Camera-type eye (tissue), 1 donor: ENCODE results near the gene NR2C2AP. TPM values are rescaled to one million over a fixed set of nuclear protein-coding genes. Genes with fewer than 3 reads are reported as not detected.

Experiments used
- total RNA-seq: library from RNA; depleted of rRNA; stranded (reverse); fragments of >200 nt; gene quantifications from one replicate; pipeline ENCODE4 v1.2.3, GENCODE V29; 2014

NR2C2AP gene, protein sequence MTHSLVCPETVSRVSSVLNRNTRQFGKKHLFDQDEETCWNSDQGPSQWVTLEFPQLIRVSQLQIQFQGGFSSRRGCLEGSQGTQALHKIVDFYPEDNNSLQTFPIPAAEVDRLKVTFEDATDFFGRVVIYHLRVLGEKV
- 7.6 TPM for total RNA-seq

GRCh38 chr19:19203012-19203856, at the start of gene NR2C2AP:
Gene NR2C2AP, minus strand, starts transcription at chr19:19203414. Its CDS starts 354 bp downstream, at chr19:19203060.

DNA sequence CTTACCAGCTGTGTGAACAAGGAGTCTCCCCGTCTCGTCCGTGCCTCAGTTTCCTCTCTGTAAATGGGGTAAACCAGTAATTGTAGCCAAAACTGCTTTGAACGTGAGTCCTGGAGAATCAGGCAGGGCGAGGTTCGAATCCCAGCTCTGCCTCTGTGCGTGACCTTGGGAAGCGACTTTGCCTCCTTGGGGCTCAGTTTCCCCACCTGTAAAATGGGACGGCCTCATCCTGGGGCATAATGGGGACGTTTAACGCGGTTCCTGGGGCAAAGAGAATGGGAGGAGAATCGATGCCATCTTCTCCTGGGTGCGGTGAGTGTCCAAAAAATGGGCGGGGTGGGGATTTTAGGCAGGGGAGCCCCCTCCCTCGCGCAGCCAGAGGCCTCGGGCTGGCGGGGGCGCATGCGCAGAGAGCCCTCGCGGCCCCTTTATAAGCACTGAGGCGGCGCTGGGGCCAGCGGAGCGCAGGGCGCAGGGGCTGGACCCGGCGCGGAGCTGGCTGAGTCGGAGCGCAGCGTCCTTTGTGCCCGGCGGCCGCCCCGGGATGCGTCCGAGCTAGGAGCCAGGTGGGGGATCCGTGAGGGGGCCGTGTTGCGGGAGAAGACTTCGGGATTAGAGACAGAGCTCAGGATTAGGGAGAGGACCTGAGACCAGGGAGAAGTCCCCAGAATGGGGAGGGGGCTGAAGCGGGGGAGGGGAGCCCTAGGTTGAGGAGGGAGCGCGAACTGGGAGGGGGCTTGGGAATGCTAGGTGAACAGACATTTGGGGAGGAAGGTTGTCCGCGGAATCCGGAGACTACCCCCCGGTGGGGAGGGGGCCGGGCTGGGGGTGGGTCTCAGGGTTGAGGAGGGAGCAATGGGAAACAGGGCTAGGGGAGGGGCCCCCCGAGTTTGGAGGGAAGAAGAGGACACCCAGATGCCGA, 8.5 kb upstream of the NR2C2AP start, which contains the start of gene NCAN:
TSS of gene NCAN (plus strand) at position 460 of the 922 bp plus-strand sequence. CDS start 4,996 bp downstream, outside the sequence.

GRCh38 chr19:19192078-19192882, 10.9 kb downstream of the NR2C2AP start, which contains the start of the genes BORCS8 and RFXANK:
Gene BORCS8, minus strand, starts transcription at chr19:19192152. Its CDS starts 35 bp downstream, at chr19:19192117.
Gene RFXANK, plus strand, starts transcription at chr19:19192258. Its CDS starts 1,689 bp downstream, at chr19:19193947.

GRCh38 chr19:19170053-19170872, 33.0 kb downstream of the NR2C2AP start, which contains the start of gene MEF2B:
Gene MEF2B, minus strand, starts transcription at chr19:19170263. Its CDS starts 19,528 bp downstream, at chr19:19150735.

Other genes with a start within 250 kb of the NR2C2AP start
- 106 TPM for gene SUGP2, start 169.9 kb downstream of the NR2C2AP start, total RNA-seq
- 30.1 TPM for gene ARMC6, start 169.8 kb downstream of the NR2C2AP start, total RNA-seq
- 15.8 TPM for gene SLC25A42, start 139.4 kb downstream of the NR2C2AP start, total RNA-seq
- gene TMEM161A, start 64.9 kb downstream of the NR2C2AP start, total RNA-seq, result 13.0 TPM
- gene MEF2B, start 33.2 kb downstream of the NR2C2AP start, total RNA-seq, result 0.33 TPM
- gene BORCS8, start 11.3 kb downstream of the NR2C2AP start, total RNA-seq, result 11.3 TPM
- gene RFXANK, start 11.2 kb downstream of the NR2C2AP start, total RNA-seq, result 31.6 TPM
- gene NCAN, start 8.5 kb upstream of the NR2C2AP start, total RNA-seq, result 18.9 TPM
- gene TM6SF2, start 69.9 kb upstream of the NR2C2AP start, total RNA-seq, result 0.99 TPM
- gene SUGP1, start 117.1 kb upstream of the NR2C2AP start, total RNA-seq, result 36.1 TPM
- 88.7 TPM for gene MAU2, start 117.4 kb upstream of the NR2C2AP start, total RNA-seq
- gene GATAD2A, start 202.3 kb upstream of the NR2C2AP start, total RNA-seq, result 43.4 TPM